Kidney capillary endothelial cell (primary cell): ENCODE data around the gene SCGB1A1.
A peak's percentile ranks its signal among the peaks of the same experiment; 100 is the strongest.
"Not testable (repeated sequence)": the region's sequence is repeated elsewhere in the genome, so short reads cannot be mapped to it uniquely, and the experiment has no call there.

Experiments
- DNase-seq: peaks from one replicate; pipeline ENCODE4 v3.0.0-alpha.2; 2018; ENCODE audit warnings: low spot score

SCGB1A1 gene, protein sequence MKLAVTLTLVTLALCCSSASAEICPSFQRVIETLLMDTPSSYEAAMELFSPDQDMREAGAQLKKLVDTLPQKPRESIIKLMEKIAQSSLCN

DNA sequence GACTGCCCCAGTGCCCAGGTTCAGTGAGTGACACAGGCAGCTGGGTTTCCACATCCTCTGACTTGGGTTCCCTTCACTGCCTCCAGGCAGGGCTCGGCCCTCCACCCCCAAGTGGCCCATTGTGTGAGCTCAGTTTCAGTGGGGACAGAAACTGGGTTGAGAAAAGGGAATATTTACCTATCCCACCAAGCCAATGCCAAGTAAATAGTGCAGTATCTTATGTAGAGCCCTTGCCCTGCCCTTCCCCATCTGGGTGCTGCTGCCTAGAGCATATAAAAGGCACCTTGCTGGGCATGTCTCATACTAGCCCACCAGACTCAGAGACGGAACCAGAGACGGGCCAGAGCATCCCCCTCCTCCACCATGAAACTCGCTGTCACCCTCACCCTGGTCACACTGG is at the start of gene SCGB1A1:
Gene SCGB1A1 (plus strand): TSS at position 301 of the 400 bp plus-strand sequence. CDS start 63 bp downstream, at position 364.
- DNase-seq, result no peak

DNA sequence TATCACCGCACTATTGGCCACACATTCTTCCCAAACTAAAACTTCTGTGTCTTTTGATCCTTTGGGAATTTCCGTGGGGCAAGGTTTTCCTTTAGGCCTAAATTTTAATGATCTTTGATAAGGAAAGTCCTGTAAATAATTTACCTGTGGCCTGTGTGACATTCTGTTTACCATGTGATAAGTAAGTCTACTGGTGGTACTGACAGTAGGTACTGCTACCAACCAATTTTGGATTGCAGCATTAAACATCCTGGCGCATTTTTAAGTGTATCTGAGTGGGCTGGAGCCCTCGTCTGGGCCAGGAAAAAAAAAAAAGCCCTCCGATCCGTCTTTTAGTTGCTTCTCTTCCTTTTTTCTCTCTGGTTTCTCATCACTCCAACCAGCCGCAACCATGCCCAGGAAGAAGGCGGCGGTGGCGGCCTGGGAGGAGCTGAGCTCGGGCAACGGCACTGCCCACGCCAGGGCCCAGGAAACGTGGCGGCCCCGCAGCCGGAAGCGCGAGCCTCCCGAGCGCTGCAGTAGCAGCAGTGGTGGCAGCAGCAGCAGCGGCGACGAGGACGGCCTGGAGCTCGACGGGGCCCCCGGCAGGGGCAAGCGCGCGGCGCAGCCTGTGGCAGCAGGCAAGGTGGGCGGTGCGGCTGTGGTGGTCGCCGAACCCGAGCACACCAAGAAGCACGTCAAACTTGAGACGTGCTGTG is 47.9 kb upstream of the SCGB1A1 start:
- DNase-seq, result no peak

DNA sequence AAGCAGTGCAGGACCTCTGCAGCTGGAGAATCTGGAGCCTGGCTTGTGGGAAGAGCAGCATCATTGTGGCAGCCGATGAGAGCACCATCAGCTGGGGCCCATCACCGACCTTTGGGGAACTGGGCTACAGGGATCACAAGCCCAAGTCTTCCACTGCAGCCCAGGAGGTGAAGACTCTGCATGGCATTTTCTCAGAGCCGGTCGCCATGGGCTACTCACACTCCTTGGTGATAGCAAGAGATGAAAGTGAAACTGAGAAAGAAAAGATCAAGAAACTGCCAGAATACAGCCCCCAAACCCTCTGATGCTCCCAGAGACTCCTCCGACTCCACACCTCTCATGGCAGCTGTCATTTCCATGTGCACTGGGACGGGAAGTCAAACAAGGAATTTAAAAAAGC is 46.0 kb upstream of the SCGB1A1 start:
- no peak for DNase-seq

DNA sequence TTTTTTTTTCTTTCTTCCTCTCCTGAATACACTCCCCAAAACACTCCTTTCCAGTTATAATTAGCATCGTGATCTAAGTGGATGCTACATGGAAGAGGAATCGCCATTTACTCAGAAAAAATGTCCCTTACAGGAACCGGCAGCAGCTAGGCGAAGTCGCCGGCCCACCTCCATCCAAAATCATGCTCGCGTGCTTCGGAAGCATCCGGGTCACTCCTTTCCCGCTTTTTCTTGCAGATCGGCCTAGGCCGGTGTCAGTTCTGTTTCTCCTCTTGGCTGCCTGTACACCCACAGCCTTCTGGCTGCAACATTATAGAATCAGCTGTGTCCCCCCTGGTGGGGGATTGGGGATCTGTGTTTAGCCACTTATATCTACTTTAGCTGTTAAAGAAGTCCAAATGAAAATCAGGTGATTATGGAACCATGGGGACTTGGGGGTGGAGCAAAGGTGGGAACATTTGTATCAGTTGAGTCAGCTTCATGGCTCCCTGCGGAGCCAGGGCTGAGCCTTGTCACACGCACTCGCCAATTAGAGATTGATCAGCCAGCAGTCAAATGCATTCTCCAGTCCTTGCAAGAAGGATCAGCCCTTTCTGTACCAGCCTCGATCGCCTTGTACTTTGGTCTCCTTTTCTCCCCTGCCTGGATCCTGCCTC is 45.2 kb upstream of the SCGB1A1 start:
- DNase-seq, result no peak

DNA sequence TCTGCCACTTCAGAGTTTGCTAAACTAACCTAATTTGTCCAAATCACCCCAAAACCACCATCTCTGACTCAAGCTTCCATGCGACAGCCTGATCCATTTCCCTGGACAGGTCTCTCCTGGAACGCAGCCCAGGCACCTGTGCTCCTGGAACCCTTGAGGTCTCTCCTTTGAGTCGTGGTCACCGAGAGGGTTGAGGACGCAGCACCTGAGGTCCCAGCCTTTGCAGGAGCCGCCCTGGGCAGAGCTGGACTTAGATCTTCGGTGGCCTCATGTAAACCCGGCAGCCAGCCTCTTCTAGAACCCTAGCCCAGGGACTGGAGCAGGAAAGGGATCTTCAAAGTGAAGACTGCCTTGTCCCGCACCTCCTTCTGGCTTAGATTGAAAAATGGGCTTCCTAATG is 44.0 kb upstream of the SCGB1A1 start:
- no peak for DNase-seq

DNA sequence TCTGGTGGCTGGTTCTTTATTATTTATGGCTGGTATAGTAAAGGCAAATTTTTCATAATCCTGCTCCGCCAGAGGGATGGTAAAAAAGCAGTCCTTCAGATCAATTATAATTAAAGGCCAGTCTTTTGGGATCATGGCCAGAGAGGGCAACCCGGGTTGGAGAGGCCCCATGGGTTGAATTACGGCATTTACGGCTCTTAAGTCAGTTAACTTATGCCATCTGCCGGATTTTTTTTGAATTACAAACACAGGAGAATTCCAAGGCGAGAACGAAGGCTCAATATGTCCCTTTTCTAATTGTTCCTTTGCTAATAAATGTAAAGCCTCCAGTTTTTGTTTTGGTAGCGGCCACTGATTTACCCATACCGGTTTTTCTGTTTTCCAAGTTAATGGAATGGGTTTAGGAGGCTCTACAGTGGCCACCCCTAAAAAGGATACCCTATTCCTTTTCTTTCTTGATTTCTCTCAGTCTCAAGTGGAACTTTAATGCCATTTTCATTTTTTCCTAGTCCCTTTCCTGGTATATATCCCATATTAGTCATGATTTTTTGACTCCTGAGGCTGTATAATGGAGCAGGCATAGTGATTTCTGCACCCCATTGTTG is 40.3 kb upstream of the SCGB1A1 start:
- peak; percentile 51 for DNase-seq

DNA sequence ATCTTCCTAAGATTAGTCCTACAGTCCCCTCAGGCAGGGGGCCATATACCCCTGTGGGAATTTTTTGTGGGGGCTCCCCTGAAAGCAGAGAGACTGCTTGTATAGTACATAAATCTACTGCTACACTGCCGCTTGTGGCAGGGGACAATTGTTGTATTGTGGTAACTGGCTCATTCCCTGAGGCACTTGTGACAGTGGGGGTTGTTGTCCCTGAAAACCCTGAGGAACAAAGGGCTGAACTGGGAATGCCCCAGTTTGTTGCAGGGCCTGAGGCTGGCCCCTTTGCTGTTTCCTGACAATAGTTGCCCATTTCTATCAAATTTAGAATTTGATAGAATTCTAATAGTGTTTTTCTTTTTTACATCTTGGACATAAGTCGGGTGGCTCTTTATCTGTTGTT is 39.2 kb upstream of the SCGB1A1 start:
- DNase-seq, result not testable (repeated sequence)

DNA sequence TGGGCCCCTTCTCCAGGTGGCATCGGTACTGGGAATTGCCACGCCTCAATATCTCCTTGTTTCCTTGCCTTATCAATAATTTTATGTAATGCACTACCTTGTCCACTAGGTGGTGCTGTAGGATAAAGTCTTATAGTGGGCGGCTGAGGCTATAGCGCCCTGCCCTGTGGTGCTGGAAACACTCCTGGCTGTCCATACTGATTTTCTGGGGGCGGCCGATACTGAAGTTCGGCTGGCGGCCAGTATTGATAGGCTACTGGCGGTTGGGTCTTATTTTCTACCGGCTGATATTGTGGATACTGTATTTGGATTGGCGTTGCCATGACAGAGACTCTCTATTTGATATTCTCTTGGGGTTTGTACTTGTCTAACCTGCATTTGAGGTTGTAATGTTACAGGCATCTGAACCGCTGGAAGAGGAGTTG is 38.0 kb upstream of the SCGB1A1 start:
- peak; percentile 64 for DNase-seq

DNA sequence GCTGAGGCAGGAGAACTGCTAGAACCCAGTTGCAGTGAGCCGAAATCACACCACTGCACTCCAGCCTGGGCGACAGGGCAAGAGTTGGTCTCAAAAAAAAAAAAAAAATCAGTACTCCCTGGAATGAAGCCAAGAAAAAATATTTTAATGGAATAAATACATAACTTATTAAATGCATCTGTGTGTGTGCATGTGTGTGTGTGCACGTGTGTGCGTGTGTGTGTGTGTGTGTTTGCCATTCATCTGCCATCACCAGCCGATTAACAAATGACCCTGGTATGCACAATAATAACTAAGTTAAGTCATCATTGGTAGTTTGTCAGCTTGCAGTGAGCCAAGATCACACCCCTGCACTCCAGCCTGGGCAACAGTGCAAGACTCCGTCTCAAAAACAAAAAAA is 35.0 kb upstream of the SCGB1A1 start:
- DNase-seq, result no peak

DNA sequence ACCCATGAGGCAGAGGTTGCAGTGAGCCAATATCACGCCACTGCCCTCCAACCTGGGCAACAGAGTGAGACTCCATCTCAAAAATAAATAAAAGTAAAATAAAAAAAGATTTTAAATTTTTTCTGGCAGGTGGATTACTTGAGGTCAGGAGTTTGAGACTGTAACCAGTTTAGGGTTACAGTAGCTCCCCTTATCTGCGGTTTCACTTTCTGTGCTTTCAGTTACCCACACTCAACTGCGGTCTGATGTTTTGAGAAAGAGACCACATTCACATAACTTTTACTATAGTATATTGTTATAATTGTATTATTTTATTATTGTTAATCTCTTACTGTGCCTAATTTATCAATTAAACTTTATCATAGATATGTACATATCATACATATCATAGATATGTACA is 32.8 kb upstream of the SCGB1A1 start:
- not testable (repeated sequence) for DNase-seq

DNA sequence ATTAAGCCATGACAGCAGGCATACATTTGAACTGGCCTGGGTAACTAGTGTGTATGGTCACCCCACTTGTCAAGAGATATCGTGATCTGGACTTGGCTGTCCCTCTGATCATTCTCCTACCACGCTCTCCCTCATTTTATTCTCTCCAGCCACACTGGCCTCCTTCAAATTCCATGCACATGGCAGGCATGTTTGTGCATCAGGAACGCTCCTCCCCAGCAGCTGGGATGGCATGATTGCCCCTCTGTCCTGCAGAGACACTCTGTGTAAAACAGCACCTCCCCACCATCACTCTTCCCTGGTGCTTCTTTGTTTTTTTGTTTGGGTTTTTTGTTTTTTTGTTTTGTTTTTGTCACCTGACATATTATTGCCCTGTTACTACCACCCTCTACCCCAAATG is 31.5 kb upstream of the SCGB1A1 start:
- no peak for DNase-seq

DNA sequence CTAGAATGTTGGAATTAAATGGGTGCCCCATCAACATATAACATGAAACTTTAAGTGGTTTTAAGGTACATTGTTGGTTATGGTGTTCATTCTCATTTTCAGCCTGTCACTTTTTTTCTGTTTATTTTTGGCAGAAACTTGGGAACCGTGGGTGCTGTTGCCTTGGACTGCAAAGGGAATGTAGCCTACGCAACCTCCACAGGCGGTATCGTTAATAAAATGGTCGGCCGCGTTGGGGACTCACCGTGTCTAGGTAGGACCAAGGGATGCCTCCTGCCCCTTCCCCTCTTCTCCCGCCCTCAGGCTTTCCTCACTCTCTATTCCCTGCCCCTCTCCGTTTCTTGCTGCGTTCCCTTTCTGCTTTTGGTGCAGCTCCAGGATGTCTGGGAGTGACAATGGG is 29.8 kb upstream of the SCGB1A1 start:
- DNase-seq, result no peak

DNA sequence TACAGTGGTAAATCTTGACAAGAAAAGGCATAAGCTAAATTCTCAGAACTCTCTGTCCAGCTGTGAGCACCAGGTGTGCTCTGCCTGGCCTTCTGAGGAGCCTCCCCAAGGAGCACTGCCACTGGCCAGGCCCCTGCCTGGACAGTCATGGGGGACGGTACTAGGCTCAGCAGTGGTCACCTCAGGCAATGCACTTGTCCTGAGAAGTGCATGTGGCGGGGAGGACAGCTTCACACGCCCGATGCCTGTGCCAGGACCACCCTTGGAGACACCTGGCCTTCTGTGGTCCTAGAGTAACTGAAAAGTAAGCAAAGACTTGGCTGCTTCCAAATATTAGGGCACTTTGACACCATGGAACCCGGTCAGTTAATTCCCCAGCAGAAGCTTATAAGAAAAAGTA is 28.6 kb upstream of the SCGB1A1 start:
- DNase-seq, result no peak

DNA sequence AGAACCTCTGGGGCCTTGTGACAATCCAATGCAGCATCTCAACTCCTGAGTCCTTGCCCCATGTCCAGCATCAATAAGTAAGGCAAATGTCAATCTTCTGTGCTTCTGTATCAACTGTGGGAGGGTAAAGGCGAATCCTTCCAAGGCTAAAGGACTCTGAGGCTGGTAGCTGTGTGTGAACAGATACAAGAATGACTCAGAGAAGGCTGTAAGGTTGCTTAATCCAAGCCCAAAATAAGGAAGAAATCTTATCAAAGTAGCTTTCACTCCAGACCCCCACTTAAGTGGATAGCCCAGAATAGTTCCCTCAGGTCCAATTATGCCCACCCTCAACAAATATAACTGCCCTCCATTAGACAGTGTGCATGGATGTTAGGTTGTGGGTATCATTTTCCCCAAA is 28.1 kb upstream of the SCGB1A1 start:
- no peak for DNase-seq

DNA sequence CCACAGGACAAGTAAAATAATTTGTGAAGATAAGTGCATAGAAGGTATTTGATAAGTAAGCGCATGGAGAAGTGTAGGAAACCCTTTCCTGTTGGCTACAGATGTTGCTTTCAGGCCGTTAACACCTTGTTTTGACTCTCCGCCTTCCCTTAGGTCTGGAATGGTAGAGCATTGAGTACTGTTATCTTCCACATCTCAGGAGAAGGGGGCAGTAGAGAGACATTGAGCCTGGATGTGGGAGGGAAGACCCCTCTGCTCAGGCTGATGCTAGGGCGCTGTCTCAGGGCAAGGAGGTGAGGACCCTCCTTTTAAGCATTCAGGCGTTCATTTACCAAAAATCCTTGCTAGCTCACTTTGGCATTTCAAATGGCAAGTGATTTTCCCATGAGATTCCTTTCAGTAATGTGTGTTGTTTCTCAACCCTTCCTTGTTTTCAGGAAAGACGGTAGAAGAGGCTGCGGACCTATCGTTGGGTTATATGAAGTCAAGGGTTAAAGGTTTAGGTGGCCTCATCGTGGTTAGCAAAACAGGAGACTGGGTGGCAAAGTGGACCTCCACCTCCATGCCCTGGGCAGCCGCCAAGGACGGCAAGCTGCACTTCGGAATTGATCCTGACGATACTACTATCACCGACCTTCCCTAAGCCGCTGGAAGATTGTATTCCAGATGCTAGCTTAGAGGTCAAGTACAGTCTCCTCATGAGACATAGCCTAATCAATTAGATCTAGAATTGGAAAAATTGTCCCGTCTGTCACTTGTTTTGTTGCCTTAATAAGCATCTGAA is 27.0 kb upstream of the SCGB1A1 start:
- no peak for DNase-seq

DNA sequence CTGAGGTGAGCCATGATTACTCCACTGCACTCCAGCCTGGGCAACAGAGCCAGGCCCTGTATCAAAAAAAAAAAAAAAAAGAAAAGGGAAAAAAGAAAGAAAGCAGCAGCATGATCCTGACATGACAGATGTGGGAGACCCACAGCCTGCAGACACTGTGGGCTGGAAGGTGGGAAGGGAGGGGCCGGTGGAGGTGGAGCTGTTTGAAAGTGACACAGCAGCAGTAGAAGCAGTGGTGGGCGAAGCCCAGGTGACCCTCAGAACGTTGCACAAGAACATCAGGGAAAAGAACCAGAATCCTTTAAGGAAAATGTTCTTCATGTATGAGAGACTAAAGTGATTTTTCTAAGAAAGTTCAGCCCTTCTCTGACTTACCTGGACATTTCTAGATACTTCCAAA is 26.3 kb upstream of the SCGB1A1 start:
- no peak for DNase-seq

DNA sequence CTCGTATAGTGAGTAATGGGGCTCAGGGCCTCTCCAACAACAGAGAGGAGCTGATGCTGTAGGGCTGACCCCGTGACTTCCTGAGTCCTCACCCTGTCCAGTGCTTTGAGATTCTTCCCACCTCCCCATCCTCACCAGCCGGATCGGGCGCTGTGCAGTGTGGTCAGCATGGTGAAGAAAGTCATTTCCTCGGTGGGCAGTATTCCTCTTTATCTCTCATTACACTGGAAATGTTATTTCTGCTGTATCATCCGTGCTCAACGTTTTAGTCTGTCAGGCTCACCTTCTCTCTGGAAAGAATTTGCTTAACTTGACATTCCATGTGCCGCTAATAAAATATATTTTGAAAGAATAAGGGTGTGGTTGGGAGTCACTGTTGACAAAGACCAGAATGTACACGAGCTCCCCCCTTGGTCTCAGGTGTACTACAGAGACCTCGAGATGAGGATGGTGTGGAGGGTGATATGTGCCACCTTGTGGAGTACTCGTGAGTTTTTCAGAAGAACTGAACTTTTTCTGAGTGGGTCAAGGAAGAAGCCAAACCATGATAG is 25.7 kb upstream of the SCGB1A1 start:
- no peak for DNase-seq

DNA sequence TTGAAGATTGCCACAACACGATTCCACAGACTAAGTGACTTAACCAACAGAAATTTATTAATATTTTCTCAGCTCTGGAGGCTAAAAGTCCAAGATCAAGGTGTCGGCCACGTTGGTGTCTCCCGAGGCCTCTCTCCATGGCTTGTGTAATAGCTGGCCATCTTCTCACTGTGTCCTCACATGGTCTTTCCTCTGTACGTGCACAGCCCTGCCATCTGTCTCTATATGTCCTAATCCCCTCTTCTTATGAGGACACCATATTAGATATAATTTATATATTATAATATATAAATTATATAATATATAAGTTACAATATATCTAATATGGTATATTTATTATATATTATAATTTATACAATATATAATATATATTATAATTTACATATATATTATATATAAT is 25.1 kb upstream of the SCGB1A1 start:
- no peak for DNase-seq

DNA sequence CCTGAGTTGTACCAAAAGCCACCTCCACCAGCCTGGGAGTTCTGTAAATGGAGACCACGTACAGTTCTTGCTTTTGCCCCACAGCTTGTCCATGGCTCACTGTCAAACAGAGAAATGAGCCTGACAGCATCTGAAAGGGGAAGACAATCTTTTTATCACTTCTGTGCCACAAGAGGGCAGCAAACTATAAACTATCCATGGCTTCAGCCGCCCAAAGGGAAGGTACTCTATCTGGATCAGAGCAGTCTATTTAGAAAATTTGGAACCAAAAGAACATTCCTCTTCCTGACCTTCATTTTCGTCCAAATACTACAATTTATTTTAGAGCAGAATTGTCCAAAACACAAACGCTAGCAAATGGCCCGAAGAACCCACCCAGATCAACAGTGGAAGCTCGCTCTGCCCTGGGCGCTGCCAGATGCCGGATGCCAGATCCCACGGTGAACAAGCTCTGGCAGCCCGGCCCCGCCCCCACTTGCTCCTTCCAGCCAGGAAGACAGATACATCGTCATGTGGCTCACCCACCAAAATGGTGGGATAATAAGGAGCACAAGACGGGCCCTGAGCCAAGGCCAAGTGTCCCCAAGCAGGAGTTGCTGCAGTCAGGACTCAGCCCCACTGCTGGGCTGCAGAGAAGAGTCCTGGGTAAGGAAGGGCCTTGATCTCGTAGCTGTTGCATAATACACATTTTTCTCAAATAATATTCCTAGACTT is 23.9 kb upstream of the SCGB1A1 start:
- peak; percentile 90 for DNase-seq

DNA sequence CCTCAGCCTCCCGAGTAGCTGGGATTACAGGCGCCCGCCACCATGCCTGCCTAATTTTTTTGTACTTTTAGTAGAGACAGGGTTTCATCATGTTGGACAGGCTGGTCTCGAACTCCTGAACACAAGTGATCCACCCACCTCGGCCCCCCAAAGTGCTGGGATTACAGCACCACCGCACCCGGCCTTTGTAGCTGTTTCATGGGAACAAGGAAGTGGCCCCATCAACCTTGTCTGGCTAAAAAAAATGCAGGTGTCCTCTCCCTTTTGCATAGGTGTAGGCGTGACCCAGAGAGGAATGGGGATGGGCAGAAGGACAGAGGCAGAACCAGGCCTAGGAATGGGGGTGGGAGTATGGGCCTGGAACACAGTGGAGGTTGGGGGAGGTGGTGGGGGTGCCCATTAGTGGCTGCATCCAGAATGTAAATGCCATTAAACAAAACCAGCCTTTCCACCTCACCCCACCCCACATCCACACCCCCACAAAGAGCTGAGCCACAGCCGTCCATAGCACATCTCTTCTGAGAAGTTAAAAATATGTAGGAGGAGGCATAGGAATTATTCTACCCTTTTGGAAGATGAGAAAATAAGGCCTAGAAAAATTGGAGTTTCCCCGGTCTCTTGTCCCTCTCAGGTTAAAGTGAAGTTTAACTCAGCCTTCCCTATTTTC is 22.8 kb upstream of the SCGB1A1 start:
- no peak for DNase-seq
